NT2/D1 (cell line): Measurements from ENCODE around the gene NUDT16.

Experiments used
- SUZ12 ChIP-seq: IDR thresholded peaks from 2 replicates; pipeline ENCODE4 v1.6.1; 2011; ENCODE audit not compliant: insufficient read length, insufficient read depth; ENCODE audit errors: extremely low read depth
- YY1 ChIP-seq: IDR thresholded peaks from 2 replicates; pipeline ENCODE4 v1.6.1; 2011; ENCODE audit not compliant: insufficient read length, insufficient read depth
- ZNF274 ChIP-seq: IDR thresholded peaks from 2 replicates; pipeline ENCODE4 v1.6.1; 2011; ENCODE audit warnings: mild to moderate bottlenecking, low read depth, low read length

GRCh38 chr3:131363275-131363674 is 18.3 kb upstream of the NUDT16 start:
- TF ChIP-seq ZNF274 (no peak), SUZ12 (no peak), YY1 (no peak)
